ENCODE measurements around the gene PSPC1. TPM values are rescaled to one million over a fixed set of nuclear protein-coding genes. Genes with fewer than 3 reads are reported as not detected.

Gene PSPC1
- total RNA-seq, 6 donors from 2014 or later: 38.0 to 265 (median 69.7) TPM

DNA sequence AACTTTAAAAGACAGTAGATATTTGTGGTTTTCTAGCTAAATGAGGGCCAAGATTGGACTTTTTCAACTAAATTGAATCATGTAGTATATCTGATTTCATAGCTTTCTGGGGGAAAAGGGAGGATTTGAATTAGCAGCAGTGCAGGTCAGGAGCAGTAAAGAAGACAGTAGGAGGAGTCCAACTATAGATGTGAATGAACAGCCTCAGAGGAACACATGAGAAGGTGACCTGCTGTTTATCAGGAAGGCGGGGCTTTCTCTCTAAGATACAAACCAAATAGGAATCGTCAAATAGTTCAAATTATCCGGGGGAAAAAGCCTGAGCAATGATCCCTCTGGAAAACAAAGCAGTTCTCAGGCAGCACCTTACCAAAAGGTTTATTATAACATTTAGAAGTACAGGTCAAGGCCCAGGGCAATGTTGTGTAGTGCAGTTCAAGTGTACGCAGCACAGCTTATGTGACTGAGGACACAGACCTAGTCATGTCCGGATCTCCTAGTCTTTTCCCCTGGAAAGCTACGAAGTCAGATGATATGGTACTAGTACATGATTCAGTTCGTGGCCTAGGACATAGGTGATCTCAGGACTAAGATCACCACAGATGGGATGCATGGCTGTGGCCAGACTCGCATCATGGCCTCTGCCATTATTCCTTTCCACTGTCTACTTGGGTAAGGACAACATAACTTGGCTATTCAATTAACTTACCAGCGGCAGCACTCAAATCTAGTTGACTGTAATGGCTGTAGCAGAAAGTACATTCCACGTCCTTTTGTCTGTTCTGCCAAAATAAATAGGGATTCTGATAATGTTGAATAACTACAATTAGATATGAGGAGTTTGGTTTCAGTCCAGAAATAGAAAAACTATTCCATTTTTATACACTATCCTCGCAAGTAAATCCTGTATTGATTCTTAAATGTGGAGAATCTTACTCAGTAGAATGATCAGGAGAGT lies 109.0 kb downstream of the PSPC1 start:
- Histone ChIP-seq H3K27me3 (no peaks in the 10 kb centered on the region), H3K4me1 (no peaks in the 10 kb centered on the region), H3K9me3 (no peaks in the 10 kb centered on the region), H3K36me3 (peaks cover 21 to 89% (median 55%) of the 10 kb centered on the region in 4 donors), H3K4me3 (no peak overlapping the region), H3K27ac (no peak overlapping the region)
- WGBS, 2 donors: 89 to 95% methylated on average over 11 of the region's 11 CpGs
- TF ChIP-seq POLR2AphosphoS5 (IDR thresholded peaks at IDR 0.05) (no peak), EP300 (IDR thresholded peaks at IDR 0.05) (no peak), POLR2A (IDR thresholded peaks at IDR 0.05) (no peak)
- TF ChIP-seq, protein P1, sequence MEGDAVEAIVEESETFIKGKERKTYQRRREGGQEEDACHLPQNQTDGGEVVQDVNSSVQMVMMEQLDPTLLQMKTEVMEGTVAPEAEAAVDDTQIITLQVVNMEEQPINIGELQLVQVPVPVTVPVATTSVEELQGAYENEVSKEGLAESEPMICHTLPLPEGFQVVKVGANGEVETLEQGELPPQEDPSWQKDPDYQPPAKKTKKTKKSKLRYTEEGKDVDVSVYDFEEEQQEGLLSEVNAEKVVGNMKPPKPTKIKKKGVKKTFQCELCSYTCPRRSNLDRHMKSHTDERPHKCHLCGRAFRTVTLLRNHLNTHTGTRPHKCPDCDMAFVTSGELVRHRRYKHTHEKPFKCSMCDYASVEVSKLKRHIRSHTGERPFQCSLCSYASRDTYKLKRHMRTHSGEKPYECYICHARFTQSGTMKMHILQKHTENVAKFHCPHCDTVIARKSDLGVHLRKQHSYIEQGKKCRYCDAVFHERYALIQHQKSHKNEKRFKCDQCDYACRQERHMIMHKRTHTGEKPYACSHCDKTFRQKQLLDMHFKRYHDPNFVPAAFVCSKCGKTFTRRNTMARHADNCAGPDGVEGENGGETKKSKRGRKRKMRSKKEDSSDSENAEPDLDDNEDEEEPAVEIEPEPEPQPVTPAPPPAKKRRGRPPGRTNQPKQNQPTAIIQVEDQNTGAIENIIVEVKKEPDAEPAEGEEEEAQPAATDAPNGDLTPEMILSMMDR (IDR thresholded peaks at IDR 0.05): no peak
- DNase-seq (no peak), ATAC-seq (ENCODE audit: low FRiP score in 2 of 2) (no peak)

GRCh38 chr13:19672990-19673389 lies 109.8 kb downstream of the PSPC1 start:
- WGBS, 2 donors: 55 to 70% methylated on average over 5 of the region's 5 CpGs
- DNase-seq (no peak), ATAC-seq (ENCODE audit: low FRiP score in 2 of 2) (no peak)
- no peak overlapping the region for H3K27ac ChIP-seq
- TF ChIP-seq, protein P1 (IDR thresholded peaks at IDR 0.05): no peak
- TF ChIP-seq POLR2A (IDR thresholded peaks at IDR 0.05): no peak
- TF ChIP-seq EP300 (IDR thresholded peaks at IDR 0.05): no peak
- no peaks in the 10 kb centered on the region for H3K27me3 ChIP-seq
- H3K36me3 ChIP-seq: peaks cover 23 to 93% (median 62%) of the 10 kb centered on the region in 4 donors
- no peaks in the 10 kb centered on the region for H3K4me1 ChIP-seq
- no peaks in the 10 kb centered on the region for H3K9me3 ChIP-seq
- H3K4me3 ChIP-seq: no peak overlapping the region

- no peak for DNase-seq
- Histone ChIP-seq H3K27ac (no peak overlapping the region), H3K27me3 (no peaks in the 10 kb centered on the region), H3K9me3 (no peaks in the 10 kb centered on the region), H3K4me1 (no peaks in the 10 kb centered on the region), H3K36me3 (peaks cover 26 to 100% (median 77%) of the 10 kb centered on the region in 4 donors), H3K4me3 (no peak overlapping the region)
- WGBS, 2 donors: 57 to 67% methylated on average over 3 of the region's 3 CpGs
- no peak for ATAC-seq (ENCODE audit: low FRiP score in 2 of 2)
- TF ChIP-seq, protein P1 (IDR thresholded peaks at IDR 0.05): no peak
- TF ChIP-seq POLR2A (IDR thresholded peaks at IDR 0.05): no peak
- TF ChIP-seq POLR2AphosphoS5 (IDR thresholded peaks at IDR 0.05): no peak
- TF ChIP-seq EP300 (IDR thresholded peaks at IDR 0.05): no peak
Measured at GRCh38 chr13:19670147-19670546, 112.6 kb downstream of the PSPC1 start.

- ATAC-seq (ENCODE audit: low FRiP score in 2 of 2) (no peak), DNase-seq (no peak)
- no peak for TF ChIP-seq POLR2AphosphoS5 (IDR thresholded peaks at IDR 0.05)
- no peak for TF ChIP-seq EP300 (IDR thresholded peaks at IDR 0.05)
- TF ChIP-seq, protein P1 (IDR thresholded peaks at IDR 0.05): no peak
- no peak for TF ChIP-seq POLR2A (IDR thresholded peaks at IDR 0.05)
- Histone ChIP-seq H3K4me3 (no peak overlapping the region), H3K27ac (no peak overlapping the region), H3K9me3 (no peaks in the 10 kb centered on the region), H3K27me3 (no peaks in the 10 kb centered on the region), H3K36me3 (peaks cover 27 to 100% (median 77%) of the 10 kb centered on the region in 4 donors), H3K4me1 (no peaks in the 10 kb centered on the region)
- 90 to 93% methylated on average over 9 of the region's 9 CpGs for WGBS, 2 donors
Measured at GRCh38 chr13:19668778-19669177, 114.0 kb downstream of the PSPC1 start.
